Measurements from ENCODE around the gene BICRA.

DNA sequence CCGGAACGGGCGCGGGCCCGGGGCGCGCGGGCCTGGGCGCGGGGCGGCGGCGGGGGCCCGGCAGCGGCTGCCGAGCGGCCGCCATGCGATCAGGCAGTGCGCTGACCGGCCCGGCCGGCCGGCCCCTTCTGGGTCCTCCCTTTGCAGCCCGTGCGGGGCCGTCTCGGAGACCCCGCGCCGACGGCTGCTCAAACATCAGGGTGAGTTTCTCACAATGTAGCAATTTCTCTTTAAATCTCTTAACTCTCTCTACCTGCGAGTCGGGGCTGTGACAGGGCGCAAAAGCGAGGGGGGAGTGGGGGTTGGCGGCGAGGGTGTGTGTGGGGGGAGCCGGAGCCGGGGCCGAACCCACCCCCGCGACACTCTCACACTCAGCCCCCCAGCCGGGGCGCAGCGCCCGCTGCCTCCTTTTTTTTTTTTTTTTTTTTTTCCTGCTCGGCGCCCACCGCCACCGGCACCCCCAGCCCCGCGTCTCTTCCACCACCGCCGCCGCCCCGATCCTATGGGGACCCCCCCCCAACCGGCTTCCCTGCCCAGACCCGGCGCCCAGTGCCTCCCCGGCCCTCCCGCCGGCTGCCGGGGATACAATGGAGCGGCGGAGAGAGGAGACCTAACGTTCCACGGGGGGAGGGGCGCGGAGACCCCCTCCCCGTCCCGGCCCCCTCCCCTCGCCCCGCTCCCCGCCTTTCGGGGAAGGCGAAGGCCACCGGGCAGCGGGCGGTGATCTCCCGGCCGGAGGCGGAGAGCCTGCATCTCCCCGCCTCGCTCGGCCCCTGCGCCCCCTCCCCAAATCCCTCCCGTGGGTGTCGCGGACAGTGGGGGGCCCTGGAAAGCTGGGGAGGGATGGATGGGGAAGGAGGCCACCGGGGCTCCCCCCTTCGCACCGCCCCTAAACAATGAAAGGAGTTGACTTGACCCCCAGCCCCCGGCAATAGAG lies at the start of gene BICRA:
- TF ChIP-seq, protein P1, sequence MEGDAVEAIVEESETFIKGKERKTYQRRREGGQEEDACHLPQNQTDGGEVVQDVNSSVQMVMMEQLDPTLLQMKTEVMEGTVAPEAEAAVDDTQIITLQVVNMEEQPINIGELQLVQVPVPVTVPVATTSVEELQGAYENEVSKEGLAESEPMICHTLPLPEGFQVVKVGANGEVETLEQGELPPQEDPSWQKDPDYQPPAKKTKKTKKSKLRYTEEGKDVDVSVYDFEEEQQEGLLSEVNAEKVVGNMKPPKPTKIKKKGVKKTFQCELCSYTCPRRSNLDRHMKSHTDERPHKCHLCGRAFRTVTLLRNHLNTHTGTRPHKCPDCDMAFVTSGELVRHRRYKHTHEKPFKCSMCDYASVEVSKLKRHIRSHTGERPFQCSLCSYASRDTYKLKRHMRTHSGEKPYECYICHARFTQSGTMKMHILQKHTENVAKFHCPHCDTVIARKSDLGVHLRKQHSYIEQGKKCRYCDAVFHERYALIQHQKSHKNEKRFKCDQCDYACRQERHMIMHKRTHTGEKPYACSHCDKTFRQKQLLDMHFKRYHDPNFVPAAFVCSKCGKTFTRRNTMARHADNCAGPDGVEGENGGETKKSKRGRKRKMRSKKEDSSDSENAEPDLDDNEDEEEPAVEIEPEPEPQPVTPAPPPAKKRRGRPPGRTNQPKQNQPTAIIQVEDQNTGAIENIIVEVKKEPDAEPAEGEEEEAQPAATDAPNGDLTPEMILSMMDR (IDR thresholded peaks at IDR 0.05; ENCODE audit: insufficient read depth, low read length) = no peak
- no peak for TF ChIP-seq POLR2AphosphoS5 (IDR thresholded peaks at IDR 0.05; ENCODE audit: low read depth)
- TF ChIP-seq, protein P2, sequence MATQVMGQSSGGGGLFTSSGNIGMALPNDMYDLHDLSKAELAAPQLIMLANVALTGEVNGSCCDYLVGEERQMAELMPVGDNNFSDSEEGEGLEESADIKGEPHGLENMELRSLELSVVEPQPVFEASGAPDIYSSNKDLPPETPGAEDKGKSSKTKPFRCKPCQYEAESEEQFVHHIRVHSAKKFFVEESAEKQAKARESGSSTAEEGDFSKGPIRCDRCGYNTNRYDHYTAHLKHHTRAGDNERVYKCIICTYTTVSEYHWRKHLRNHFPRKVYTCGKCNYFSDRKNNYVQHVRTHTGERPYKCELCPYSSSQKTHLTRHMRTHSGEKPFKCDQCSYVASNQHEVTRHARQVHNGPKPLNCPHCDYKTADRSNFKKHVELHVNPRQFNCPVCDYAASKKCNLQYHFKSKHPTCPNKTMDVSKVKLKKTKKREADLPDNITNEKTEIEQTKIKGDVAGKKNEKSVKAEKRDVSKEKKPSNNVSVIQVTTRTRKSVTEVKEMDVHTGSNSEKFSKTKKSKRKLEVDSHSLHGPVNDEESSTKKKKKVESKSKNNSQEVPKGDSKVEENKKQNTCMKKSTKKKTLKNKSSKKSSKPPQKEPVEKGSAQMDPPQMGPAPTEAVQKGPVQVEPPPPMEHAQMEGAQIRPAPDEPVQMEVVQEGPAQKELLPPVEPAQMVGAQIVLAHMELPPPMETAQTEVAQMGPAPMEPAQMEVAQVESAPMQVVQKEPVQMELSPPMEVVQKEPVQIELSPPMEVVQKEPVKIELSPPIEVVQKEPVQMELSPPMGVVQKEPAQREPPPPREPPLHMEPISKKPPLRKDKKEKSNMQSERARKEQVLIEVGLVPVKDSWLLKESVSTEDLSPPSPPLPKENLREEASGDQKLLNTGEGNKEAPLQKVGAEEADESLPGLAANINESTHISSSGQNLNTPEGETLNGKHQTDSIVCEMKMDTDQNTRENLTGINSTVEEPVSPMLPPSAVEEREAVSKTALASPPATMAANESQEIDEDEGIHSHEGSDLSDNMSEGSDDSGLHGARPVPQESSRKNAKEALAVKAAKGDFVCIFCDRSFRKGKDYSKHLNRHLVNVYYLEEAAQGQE (IDR thresholded peaks at IDR 0.05; ENCODE audit: insufficient replicate concordance, low read depth) = no peak
- no peak for TF ChIP-seq GABPA (IDR thresholded peaks at IDR 0.05; ENCODE audit: low read depth)

Measured in HL-60 (cell line).